ENCODE results near the gene ARID3A.
"Not testable (repeated sequence)": the region's sequence is repeated elsewhere in the genome, so short reads cannot be mapped to it uniquely, and the experiment has no call there.

Gene ARID3A, protein sequence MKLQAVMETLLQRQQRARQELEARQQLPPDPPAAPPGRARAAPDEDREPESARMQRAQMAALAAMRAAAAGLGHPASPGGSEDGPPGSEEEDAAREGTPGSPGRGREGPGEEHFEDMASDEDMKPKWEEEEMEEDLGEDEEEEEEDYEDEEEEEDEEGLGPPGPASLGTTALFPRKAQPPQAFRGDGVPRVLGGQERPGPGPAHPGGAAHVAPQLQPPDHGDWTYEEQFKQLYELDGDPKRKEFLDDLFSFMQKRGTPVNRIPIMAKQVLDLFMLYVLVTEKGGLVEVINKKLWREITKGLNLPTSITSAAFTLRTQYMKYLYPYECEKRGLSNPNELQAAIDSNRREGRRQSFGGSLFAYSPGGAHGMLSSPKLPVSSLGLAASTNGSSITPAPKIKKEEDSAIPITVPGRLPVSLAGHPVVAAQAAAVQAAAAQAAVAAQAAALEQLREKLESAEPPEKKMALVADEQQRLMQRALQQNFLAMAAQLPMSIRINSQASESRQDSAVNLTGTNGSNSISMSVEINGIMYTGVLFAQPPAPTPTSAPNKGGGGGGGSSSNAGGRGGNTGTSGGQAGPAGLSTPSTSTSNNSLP
- 7.9 to 16.2 (median 11.8) reads per million in 3 experiments for total RNA-seq

DNA sequence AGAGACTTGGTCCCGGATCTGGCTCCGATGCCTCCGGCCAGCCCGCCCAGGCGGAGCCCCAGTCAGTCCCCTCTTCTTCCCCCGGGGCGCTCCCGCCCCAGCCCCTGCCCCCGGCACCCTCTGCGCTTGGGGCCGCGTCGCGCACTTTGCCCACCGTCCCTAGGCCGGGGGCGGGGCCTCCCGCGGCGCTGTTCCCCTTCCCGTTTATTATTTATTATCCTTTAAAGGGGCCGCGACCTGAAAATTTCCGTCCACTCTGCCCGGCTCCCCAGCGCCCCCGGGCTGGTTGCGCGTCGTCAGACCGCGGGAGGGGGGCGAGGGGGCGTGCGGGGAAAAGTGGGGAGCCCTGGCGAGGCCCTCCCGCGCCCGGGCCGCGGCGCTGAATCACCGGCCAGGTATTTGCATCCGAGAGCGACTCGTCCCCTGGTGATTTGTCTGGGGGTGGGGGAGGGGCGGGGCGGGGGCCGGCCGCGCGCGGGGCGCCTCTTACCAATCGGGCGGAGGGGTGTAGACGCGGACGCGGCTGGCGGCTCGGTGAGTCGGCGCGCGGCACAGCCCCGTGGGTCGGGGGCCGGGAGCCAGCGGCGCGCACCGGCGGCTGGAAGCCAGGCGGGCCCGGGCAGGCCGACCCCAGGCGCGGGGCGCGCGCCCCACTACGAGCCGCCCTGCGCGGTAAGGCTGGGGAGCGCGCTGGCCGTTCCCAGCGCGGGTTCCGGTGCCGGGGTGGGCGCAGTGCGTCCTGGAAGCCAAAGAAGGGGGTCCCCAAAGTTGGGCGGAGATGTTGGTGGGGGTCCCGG lies at the start of gene ARID3A:
ARID3A (plus strand) TSS at position 510 of the 797 bp plus-strand sequence. CDS start 3,494 bp downstream, outside the sequence.
- peak; percentile 74 for DNase-seq

DNA sequence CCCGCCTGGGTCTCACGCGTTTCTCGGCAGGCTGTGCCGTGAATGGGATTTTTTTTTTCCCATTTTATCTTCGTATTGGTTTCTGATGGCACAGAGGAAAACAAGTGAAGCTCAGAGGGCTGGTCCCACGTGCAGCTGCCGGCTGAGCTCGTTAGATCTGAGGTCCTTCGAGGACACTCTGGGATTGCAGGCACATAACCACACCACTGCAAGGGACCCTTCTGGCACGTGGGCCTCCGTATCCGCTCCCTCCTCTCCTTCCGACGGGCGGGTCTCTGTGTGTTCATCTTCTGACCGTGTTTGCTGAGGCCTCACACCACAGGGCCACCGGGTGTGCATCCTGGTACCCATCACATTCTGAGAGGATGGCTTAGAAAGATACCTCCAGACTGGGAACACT lies 49.7 kb upstream of the ARID3A start:
- no peak for DNase-seq

DNA sequence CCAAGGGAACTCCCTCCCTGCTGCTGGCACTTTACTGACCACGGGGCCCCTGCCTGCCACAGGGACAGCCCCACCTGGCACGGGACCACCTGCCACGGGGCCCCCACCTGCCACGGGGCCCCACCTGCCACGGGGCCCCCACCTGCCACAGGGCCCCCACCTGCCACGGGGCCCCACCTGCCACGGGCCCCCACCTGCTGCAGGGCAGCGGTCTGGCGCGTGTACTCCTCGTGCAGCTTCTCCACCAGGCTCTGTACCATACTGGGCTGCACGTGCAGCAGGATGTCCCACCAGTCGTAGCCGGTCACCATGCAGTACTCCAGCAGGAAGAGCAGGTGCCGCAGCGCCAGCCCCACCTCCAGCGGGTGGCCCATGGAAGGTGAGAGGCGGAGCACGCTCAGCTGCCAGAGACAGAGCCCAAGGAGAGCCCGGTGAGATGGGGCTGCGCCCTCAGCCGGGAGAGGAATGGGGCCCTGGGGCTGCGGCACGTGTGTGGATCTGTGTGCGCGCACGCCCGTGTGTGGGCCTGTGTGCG lies 49.0 kb upstream of the ARID3A start:
- no peak for DNase-seq

DNA sequence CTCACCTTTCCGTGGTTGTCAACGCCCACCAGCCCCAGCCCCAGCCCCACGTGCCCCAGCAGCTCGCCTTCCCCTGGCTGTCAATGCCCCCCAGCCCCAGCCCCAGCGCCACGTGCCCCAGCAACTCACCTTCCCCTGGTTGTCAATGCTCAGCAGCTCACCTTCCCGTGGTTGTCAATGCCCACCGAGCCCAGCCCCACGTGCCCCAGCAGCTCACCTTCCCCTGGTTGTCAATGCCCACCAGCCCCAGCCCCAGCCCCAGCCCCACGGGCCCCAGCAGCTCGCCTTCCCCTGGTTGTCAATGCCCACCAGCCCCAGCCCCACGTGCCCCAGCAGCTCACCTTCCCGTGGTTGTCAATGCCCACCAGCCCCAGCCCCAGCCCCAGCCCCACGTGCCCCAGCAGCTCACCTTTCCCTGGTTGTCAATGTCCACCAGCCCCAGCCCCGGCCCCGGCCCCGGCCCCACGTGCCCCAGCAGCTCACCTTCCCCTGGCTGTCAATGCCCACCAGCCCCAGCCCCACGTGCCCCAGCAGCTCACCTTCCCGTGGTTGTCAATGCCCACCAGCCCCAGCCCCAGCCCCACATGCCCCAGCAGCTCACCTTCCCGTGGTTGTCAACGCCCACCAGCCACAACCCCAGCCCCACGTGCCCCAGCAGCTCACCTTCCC lies 47.7 kb upstream of the ARID3A start:
- not testable (repeated sequence) for DNase-seq

DNA sequence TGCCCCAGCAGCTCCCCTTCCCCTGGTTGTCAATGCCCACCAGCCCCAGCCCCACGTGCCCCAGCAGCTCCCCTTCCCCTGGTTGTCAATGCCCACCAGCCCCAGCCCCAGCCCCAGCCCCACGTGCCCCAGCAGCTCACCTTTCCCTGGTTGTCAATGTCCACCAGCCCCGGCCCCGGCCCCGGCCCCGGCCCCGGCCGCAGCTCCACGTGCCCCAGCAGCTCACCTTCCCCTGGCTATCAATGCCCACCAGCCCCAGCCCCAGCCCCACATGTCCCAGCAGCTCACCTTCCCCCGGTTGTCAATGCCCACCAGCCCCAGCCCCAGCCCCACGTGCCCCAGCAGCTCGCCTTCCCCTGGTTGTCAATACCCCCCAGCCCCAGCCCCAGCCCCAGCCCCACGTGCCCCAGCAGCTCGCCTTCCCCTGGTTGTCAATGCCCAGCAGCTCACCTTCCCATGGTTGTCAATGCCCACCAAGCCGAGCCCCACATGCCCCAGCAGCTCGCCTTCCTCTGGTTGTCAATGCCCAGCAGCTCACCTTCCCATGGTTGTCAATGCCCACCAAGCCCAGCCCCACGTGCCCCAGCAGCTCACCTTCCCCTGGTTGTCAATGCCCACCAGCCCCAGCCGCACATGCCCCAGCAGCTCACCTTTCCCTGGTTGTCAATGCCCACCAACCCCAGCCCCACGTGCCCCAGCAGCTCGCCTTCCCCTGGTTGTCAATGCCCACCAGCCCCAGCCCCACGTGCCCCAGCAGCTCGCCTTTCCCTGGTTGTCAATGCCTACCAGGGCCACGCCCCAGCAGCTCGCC lies 46.9 kb upstream of the ARID3A start:
- not testable (repeated sequence) for DNase-seq

DNA sequence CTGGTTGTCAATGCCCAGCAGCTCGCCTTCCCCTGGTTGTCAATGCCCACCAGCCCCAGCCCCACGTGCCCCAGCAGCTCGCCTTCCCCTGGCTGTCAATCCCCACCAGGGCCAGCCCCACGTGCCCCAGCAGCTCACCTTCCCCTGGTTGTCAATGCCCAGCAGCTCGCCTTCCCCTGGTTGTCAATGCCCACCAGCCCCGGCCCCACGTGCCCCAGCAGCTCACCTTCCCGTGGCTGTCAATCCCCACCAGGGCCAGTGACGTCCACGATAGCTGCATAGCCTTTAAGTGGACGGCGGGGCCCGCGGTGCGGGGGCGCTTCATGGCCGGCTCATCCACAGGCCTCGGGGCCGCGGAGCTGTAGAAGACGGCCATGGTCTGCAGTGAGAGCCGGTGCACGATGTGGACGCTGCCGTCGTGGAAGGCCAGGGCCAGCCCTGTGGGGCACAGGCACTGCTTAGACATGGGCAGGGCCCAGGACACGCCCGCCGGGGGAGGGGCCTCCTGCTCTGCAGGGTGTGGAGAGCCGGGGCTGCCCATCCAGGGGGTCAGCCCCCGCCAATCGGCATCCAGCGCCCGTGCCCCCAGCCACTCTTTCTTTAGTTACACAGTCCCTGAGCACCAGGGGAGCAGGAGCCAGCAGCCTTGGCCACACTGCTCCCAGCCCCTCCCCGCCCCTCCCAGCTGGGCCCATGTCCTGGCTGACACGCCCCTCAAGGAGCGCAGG lies 46.0 kb upstream of the ARID3A start:
- no peak for DNase-seq

DNA sequence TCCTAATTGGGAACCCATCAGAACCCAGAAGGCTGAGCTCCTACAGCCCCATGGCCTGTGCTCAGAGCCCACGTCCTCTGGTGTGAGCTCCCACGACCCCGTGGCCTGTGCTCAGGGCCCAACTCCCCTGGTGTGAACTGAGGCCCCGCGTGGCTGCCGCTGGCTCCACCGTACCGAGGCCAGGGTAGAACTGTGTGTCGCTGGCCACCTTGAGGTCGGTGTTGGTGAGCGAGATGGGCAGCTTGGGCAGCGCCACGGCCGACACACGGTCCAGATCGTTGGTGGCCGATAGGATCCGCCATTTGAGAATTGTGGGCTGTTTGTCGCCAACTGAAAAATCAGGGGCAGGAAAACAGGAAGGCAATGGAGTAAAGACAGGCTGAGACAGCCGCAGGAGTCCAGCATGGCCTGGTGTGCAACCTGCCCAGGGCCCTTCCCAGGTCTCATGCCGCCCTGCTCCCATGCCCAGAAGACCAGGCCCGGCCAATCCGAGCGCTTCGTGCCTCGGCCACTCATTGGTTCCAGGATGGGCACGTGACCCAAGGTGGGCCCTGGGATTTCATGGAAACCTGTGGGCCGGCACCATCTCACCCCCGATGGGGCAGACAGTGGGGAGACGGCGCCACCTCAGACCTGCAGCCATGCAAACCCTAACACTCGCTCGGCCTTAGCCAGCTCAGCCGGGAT lies 44.3 kb upstream of the ARID3A start:
- DNase-seq: no peak

DNA sequence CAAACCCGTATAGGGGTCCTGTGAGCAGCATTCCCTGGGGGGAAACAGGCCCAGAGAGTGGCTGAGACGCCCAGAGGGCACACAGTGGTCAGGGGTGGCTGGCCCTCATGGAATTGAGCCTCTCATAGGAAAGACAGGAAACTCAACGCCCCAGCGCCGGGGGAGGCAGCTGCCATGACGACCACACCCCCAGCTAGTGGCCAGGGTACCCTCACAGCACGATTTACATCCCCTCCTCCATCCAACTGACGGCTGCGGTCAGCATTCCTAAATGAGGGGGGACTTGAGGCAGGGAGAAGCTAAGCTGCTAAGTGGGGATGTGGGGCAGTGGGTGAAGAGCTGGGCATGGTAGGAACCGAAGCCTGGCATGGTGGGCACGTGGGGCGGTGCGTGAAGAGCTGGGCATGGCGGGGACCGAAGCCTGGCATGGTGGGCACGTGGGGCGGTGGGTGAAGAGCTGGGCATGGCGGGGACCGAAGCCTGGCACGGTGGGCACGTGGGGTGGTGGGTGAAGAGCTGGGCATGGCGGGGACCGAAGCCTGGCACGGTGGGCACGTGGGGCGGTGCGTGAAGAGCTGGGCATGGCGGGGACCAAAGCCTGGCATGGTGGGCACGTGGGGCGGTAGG lies 42.9 kb upstream of the ARID3A start:
- no peak for DNase-seq

DNA sequence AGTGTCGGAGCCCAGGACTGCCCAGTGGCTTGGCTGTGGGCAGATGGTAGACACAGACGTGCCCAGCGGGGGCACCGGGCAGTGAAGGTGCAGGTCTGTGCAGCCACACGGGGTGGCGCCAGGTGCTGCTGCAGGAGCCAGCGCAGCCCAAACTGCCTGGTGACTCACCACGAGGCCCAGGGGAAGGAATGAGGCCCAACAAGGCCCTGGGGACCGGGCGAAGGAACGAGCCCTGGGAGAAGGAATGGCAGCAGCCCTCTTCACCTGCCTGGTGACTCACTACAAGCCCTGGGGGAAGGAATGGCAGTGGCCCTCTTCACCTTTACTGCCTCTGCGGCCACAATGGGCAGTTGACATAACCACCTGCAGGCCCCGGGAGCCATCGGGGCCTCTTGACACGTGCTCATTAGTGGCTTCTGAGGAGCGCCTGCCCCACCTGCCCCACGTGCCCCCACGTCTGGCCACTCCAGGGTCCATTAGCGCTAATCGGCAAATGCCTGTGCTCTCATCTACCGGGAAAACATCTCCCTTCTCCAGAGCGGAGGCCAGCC lies 42.1 kb upstream of the ARID3A start:
- DNase-seq: no peak

DNA sequence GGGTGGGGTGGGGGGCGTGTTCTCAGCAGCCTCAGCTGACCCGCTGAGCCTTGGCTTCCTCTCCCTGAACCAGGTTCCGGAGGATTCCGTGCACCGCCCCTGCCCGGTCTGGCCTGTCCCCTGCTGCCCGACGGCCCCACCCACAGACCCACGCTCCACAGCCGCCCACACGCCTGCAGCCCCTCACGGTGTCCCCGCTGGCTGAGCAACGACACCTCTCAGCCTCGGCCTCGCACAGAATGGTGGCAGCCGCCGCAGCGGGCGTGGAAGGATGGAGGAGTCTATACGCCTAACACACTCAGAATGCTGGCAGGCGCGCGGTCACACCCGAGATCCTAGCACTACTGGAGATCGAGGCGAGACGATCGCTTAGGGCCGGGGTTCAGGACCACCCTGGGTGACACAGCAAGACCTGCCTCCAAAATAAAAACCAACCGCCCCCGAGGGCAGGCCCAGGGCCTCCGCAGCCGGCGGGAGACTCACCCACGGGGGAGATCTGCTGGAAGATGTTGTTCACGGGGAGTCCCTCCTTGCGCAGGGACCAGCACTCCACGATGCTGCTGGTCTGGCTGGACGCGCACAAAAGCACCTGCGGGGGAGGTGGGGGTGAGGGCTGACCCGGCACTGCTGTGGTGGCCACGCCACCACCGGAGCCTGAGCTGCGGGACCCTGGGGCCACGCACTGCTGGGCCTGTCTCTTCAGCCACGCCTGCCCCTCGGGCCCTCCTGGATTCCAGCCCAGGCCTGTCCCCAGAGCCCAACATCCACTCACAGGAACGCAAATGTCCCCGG lies 41.2 kb upstream of the ARID3A start:
- no peak for DNase-seq

DNA sequence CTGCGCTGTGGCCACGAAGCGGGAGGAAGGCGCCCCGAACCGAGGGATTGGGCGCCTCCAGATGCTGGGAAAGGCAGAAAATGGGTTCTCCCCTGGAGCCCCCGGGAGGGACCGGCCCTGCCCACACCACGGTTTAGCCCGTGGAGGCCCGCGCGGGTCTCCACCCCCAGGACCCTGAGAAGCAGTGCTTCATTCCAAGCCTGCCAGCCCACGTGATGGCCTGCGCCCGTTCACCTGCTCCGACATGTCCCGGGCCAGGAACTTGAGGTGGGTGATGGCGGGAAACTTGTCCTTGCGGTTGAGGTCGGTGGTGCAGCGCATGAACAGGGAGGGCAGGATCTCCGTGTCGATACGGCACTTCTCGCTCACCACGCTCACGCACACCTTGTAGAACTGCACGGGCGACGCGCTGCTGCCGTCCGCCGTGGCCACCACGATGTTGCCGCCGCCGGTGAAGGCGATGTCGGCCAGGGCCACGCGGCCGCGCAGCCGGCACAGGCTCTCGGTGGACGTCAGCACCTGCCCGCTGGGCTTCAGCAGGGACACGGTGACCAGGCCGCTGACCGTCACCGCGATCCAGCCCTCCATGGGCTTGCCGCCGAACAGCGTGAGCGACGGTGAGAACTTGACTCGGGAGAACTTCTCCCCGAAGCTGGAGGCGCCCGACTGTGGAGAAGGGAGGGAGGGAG lies 40.2 kb upstream of the ARID3A start:
- DNase-seq: no peak

DNA sequence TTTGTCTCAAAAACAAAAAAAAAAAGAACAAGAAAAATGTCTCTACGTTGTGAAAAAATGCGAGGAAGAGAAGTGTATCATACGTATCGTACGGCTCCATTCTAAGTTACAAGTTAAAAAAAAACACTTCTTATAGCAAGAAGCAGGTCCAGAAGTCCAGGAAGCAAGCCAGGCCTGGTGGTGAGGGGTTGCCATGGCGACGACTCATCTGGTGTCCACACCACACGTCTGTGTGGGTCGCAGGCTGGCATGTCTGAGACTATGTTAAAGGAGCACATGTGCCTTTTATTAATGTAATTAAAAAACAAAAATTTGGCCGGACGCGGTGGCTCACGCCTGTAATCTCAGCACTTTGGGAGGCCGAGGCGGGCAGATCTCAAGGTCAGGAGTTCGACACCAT lies 38.8 kb upstream of the ARID3A start:
- no peak for DNase-seq

DNA sequence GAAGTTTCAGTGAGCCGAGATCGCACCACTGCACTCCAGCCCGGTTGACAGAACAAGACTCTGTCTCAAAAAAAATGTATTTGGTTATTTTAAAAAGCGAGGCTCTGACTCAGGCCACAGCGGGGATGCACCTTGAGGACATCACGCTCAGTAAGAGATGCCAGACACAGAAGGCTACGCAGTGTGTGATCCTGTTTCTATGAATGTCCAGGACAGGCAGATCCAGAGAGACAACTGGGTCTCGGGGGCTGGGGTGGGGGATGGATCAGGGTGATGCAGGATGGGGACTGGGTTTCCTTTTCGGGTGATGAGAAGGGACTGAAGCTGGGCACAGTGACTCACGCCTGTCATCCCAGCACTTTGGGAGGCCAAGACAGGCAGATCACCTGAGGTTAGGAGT lies 38.2 kb upstream of the ARID3A start:
- no peak for DNase-seq

DNA sequence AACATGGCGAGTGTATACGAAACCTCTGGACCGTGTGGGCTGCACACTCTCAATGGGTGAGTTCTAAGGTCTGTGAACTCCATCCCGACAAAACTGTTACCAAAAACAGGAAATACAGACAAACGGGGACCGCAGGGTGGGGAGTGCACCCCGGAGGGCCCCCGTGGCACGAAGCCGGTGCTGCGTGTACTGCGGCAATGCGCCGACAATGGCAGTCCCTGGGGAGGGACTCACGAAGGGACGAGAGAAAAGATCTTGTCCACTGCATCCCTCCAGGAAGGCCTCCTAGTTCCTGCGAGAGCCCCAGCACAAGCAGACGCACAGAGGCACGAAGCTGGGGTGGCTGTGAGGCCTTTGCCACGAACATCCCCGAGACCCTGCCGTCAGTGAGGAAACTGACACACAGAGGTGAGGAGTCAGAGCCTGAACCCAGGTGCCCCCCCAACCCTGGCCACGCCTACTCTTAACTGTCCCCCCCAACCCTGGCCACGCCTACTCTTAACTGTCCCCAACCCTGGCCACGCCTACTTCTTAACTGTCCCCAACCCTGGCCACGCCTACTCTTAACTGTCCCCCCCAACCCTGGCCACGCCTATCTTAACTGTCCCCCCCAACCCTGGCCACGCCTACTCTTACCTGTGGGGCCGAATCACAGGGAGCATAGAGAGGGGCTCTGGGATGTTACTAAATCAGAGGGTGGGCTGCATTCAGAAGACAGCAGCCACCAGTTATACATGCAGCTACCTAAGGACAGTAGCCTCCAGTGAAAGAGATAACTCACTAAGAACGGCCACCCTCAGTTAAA lies 37.1 kb upstream of the ARID3A start:
- no peak for DNase-seq

DNA sequence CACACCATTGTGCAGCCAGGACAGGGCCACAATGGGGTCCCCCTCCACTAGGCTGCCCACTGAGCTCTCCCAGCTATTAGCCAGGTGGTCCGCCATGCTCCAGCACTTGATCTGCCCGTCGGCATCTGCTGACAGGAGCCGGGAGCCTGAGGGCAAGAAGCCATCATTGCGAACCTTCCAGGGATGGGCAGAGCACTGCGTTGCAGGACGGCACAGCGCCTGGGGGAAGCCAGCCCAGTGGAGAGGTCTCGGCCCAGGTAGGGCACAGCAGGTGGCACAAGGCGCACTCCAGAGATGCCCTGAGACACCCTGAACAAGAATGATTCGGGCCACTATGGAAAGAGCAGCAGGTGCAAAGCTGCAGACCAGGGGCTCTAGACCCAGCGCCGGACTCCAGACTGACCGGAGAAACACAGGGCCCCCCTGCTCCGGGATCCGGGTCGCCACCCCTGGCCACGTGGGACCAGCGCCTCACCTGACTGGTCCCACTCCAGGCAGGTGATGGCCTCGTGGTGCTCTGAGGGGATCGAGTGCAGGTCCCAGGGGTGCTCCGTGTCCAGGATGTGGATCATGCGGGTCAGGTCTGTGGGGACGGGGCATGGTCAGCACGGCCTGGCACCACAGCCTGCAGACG lies 36.1 kb upstream of the ARID3A start:
- DNase-seq: no peak

DNA sequence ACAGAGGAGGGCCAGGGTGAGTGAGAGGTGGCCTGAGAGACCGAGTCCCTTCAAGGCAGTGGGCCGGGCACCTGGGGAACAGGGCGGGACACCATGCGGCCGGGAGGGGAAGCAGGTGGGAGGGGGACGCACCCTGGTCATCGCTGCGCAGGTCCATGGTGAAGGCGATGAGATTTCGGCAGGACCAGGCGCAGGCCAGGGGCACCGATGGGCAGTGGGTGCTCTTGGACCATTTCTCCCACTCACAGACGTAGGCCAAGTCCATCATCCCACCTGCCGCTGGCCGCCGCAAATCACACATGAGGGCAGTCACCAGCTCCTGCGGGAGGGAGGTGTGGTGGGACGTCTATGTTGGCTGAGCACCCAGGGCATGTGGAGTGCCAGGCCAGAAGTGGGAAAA lies 35.0 kb upstream of the ARID3A start:
- DNase-seq: no peak
